Type B pancreatic cell (in vitro differentiated cells): ENCODE results near the gene NDC1. TPM values are rescaled to one million over a fixed set of nuclear protein-coding genes. Genes with fewer than 3 reads are reported as not detected.
"Not testable (repeated sequence)": the region's sequence is repeated elsewhere in the genome, so short reads cannot be mapped to it uniquely, and the experiment has no call there.

Experiments
- DNase-seq: peaks from one replicate; pipeline ENCODE4 v3.0.0; 2021; ENCODE audit warnings: mixed read lengths; ENCODE audit not compliant: unreplicated experiment; ENCODE audit errors: extremely low spot score
- H3K27ac Mint-ChIP-seq: 2 replicates; pipeline ENCODE4 v1.8.0; 2021; ENCODE audit warnings: mild to moderate bottlenecking, mixed read lengths
- H3K27me3 Mint-ChIP-seq: 2 replicates; pipeline ENCODE4 v1.8.0; 2021; ENCODE audit warnings: mixed read lengths
- H3K36me3 Mint-ChIP-seq: 2 replicates; pipeline ENCODE4 v1.8.0; 2021; ENCODE audit warnings: mixed read lengths
- H3K4me1 Mint-ChIP-seq: one replicate; pipeline ENCODE4 v1.8.0; 2021; ENCODE audit warnings: mixed read lengths; ENCODE audit not compliant: unreplicated experiment
- H3K4me3 Mint-ChIP-seq: 2 replicates; pipeline ENCODE4 v1.8.0; 2021; ENCODE audit warnings: mild to moderate bottlenecking, mixed read lengths
- H3K9me3 Mint-ChIP-seq: 2 replicates; pipeline ENCODE4 v1.8.0; 2021; ENCODE audit warnings: mixed read lengths
- CTCF ChIP-seq: fragments of 200-600 bp; sonication (generic); conservative IDR thresholded peaks from 2 replicates; pipeline ENCODE4 v1.5.0; 2021; ENCODE audit warnings: antibody characterized with exemption, mild to moderate bottlenecking
- total RNA-seq: library from RNA; stranded (reverse); gene quantifications from 2 replicates; pipeline ENCODE4 v1.2.1, GENCODE V29; 2021; ENCODE audit warnings: low replicate concordance

The NDC1 gene
- total RNA-seq, 1 donor from 2014 or later: 29.5 TPM

- TF ChIP-seq CTCF: peak; percentile 38
- H3K4me3 Mint-ChIP-seq: no peak overlapping the region
- DNase-seq: no peak
- peaks cover 33% of the 10 kb centered on the region for H3K36me3 Mint-ChIP-seq
- H3K27ac Mint-ChIP-seq: no peak overlapping the region
- H3K9me3 Mint-ChIP-seq: no peaks in the 10 kb centered on the region
- H3K4me1 Mint-ChIP-seq: no peaks in the 10 kb centered on the region
- no peaks in the 10 kb centered on the region for H3K27me3 Mint-ChIP-seq
Measured at GRCh38 chr1:53821380-53821779, 16.7 kb downstream of the NDC1 start.

- DNase-seq: no peak
Measured at GRCh38 chr1:53819387-53819786, 18.7 kb downstream of the NDC1 start.

GRCh38 chr1:53816584-53816983 lies 21.5 kb downstream of the NDC1 start:
- not testable (repeated sequence) for H3K9me3 Mint-ChIP-seq, H3K4me3 Mint-ChIP-seq

More at GRCh38 chr1:53819387-53819786, 18.7 kb downstream of the NDC1 start:
- no peaks in the 10 kb centered on the region for H3K27me3 Mint-ChIP-seq
- H3K36me3 Mint-ChIP-seq: peaks cover 41% of the 10 kb centered on the region
- no peaks in the 10 kb centered on the region for H3K4me1 Mint-ChIP-seq
- H3K9me3 Mint-ChIP-seq: no peaks in the 10 kb centered on the region
- H3K27ac Mint-ChIP-seq: no peak overlapping the region
- TF ChIP-seq CTCF: no peak
- no peak overlapping the region for H3K4me3 Mint-ChIP-seq

GRCh38 chr1:53815484-53815883 lies 22.6 kb downstream of the NDC1 start:
- H3K9me3 Mint-ChIP-seq, H3K27me3 Mint-ChIP-seq, H3K27ac Mint-ChIP-seq, H3K4me1 Mint-ChIP-seq, H3K4me3 Mint-ChIP-seq, DNase-seq: not testable (repeated sequence)
- H3K36me3 Mint-ChIP-seq: peaks cover 63% of the 10 kb centered on the region

More at GRCh38 chr1:53816584-53816983, 21.5 kb downstream of the NDC1 start:
- DNase-seq, H3K4me1 Mint-ChIP-seq, H3K27ac Mint-ChIP-seq, H3K27me3 Mint-ChIP-seq: not testable (repeated sequence)
- peaks cover 60% of the 10 kb centered on the region for H3K36me3 Mint-ChIP-seq

- no peaks in the 10 kb centered on the region for H3K27me3 Mint-ChIP-seq
- peak; percentile 39 for TF ChIP-seq CTCF
- no peak overlapping the region for H3K4me3 Mint-ChIP-seq
- peaks cover 46% of the 10 kb centered on the region for H3K36me3 Mint-ChIP-seq
- H3K4me1 Mint-ChIP-seq: no peaks in the 10 kb centered on the region
- no peaks in the 10 kb centered on the region for H3K9me3 Mint-ChIP-seq
- no peak for DNase-seq
- no peak overlapping the region for H3K27ac Mint-ChIP-seq
Measured at GRCh38 chr1:53811414-53811851, 26.7 kb downstream of the NDC1 start.

GRCh38 chr1:53810497-53810896 lies 27.6 kb downstream of the NDC1 start:
- H3K9me3 Mint-ChIP-seq: no peaks in the 10 kb centered on the region
- DNase-seq: no peak
- TF ChIP-seq CTCF: no peak
- H3K4me1 Mint-ChIP-seq: no peaks in the 10 kb centered on the region
- H3K27ac Mint-ChIP-seq: no peak overlapping the region
- no peak overlapping the region for H3K4me3 Mint-ChIP-seq
- no peaks in the 10 kb centered on the region for H3K27me3 Mint-ChIP-seq
- peaks cover 36% of the 10 kb centered on the region for H3K36me3 Mint-ChIP-seq

- Mint-ChIP-seq H3K4me3 (no peak overlapping the region), H3K36me3 (peaks cover 36% of the 10 kb centered on the region), H3K4me1 (no peaks in the 10 kb centered on the region), H3K27ac (no peak overlapping the region), H3K9me3 (no peaks in the 10 kb centered on the region), H3K27me3 (no peaks in the 10 kb centered on the region)
- no peak for TF ChIP-seq CTCF
- DNase-seq: no peak
Measured at GRCh38 chr1:53810007-53810406, 28.1 kb downstream of the NDC1 start.
